Neuronal stem cell (in vitro differentiated cells): ENCODE data around the gene BSND.

Experiments
- DNase-seq: peaks from one replicate; pipeline ENCODE4 v3.0.0-alpha.2; 2013; ENCODE audit warnings: low spot score
- H2AFZ ChIP-seq: one replicate; pipeline ENCODE4 v1.6.1; 2013; ENCODE audit warnings: mild to moderate bottlenecking, low read length, inconsistent platforms
- H2AK5ac ChIP-seq: 2 replicates; pipeline ENCODE4 v1.6.1; 2013; ENCODE audit warnings: low read depth, mild to moderate bottlenecking, inconsistent platforms, low read length, moderate library complexity, mixed read lengths
- H2BK120ac ChIP-seq: 2 replicates; pipeline ENCODE4 v1.6.1; 2013; ENCODE audit warnings: low read depth, mild to moderate bottlenecking, inconsistent platforms, low read length, moderate library complexity, mixed read lengths
- H2BK12ac ChIP-seq: one replicate; pipeline ENCODE4 v1.6.1; 2013; ENCODE audit warnings: low read length, inconsistent platforms
- H2BK15ac ChIP-seq: 2 replicates; pipeline ENCODE4 v1.6.1; 2013; ENCODE audit warnings: mild to moderate bottlenecking, low read length, inconsistent platforms, mixed read lengths
- H2BK5ac ChIP-seq: one replicate; pipeline ENCODE4 v1.6.1; 2013; ENCODE audit warnings: inconsistent platforms, mild to moderate bottlenecking, low read length, moderate library complexity
- H3K14ac ChIP-seq: one replicate; pipeline ENCODE4 v1.6.1; 2013; ENCODE audit warnings: low read length, inconsistent platforms
- H3K18ac ChIP-seq: 2 replicates; pipeline ENCODE4 v1.6.1; 2013; ENCODE audit warnings: low read length, inconsistent platforms
- H3K23ac ChIP-seq: 2 replicates; pipeline ENCODE4 v1.6.1; 2013; ENCODE audit warnings: low read depth, mild to moderate bottlenecking, mixed read lengths, low read length, inconsistent platforms; ENCODE audit not compliant: poor library complexity
- H3K27ac ChIP-seq: replicated peaks from 3 replicates; pipeline ENCODE4 v1.5.1; 2013; ENCODE audit warnings: low read length, inconsistent platforms
- H3K27me3 ChIP-seq, 3 experiments: 2 replicates each; pipeline ENCODE4 v1.6.1; 2013; ENCODE audit warnings: low read length in 3 of 3, mild to moderate bottlenecking in 2 of 3, inconsistent platforms in 1 of 3, low read depth in 1 of 3, mixed read lengths in 1 of 3, moderate library complexity in 1 of 3; ENCODE audit not compliant: control insufficient read depth in 3 of 3, insufficient read depth in 3 of 3
- H3K36me3 ChIP-seq, 2 donors: replicated peaks in 1 of 2; 2 replicates each; pipeline ENCODE4 v1.6.1; 2013; ENCODE audit warnings: low read length in 2 of 2; ENCODE audit not compliant: control insufficient read depth in 2 of 2, insufficient read depth in 2 of 2
- H3K4ac ChIP-seq: 2 replicates; pipeline ENCODE4 v1.6.1; 2013; ENCODE audit warnings: inconsistent platforms, mild to moderate bottlenecking, low read length, moderate library complexity
- H3K4me1 ChIP-seq, 2 donors: 1 replicate in 1 of 2; 2 replicates in 1 of 2; pipeline ENCODE4 v1.6.1; 2013; ENCODE audit warnings: low read length in 2 of 2, low read depth in 1 of 2; ENCODE audit not compliant: control insufficient read depth in 2 of 2, insufficient read depth in 1 of 2
- H3K4me2 ChIP-seq: one replicate; pipeline ENCODE4 v1.6.1; 2013; ENCODE audit warnings: mild to moderate bottlenecking, low read length, inconsistent platforms; ENCODE audit not compliant: insufficient read depth, poor library complexity, severe bottlenecking
- H3K4me3 ChIP-seq, 2 donors: 2 replicates each; pipeline ENCODE4 v1.5.1; 2013; ENCODE audit warnings: low read length in 2 of 2, mild to moderate bottlenecking in 2 of 2, inconsistent platforms in 1 of 2, moderate library complexity in 1 of 2
- H3K79me1 ChIP-seq: one replicate; pipeline ENCODE4 v1.6.1; 2013; ENCODE audit warnings: low read depth, mild to moderate bottlenecking, inconsistent platforms, low read length, moderate library complexity
- H3K9ac ChIP-seq: one replicate; pipeline ENCODE4 v1.6.1; 2013; ENCODE audit warnings: mild to moderate bottlenecking, low read depth, low read length, inconsistent platforms; ENCODE audit not compliant: poor library complexity
- H3K9me3 ChIP-seq, 2 donors: replicated peaks in 1 of 2; 2 replicates each; pipeline versions ENCODE3 to v1.6.1; 2013; ENCODE audit warnings: low read length in 2 of 2, mild to moderate bottlenecking in 2 of 2, inconsistent platforms in 1 of 2, low read depth in 1 of 2, mixed read lengths in 1 of 2, moderate library complexity in 1 of 2; ENCODE audit not compliant: control insufficient read depth in 2 of 2, insufficient read depth in 1 of 2
- H4K8ac ChIP-seq: one replicate; pipeline ENCODE4 v1.6.1; 2013; ENCODE audit warnings: low read depth, mild to moderate bottlenecking, inconsistent platforms, low read length, moderate library complexity
- H4K91ac ChIP-seq: one replicate; pipeline ENCODE4 v1.6.1; 2013; ENCODE audit warnings: low read length, low read depth, mild to moderate bottlenecking, inconsistent platforms; ENCODE audit not compliant: poor library complexity
- WGBS, 2 donors: extraction: QIAGEN DNeasy Blood & Tissue Kit; methylation state at CpG; one replicate each; pipeline ENCODE4 v1.1.7; 2013; ENCODE audit warnings: missing lambda C conversion rate in 2 of 2, mixed read lengths in 1 of 2; ENCODE audit not compliant: insufficient read length in 2 of 2, insufficient replicate concordance in 1 of 2; ENCODE audit errors: extremely low coverage in 2 of 2; 5-methylcytosine and 5-hydroxymethylcytosine counted together

The BSND gene

GRCh38 chr1:55041613-55042012 lies 42.9 kb downstream of the BSND start:
- H3K18ac ChIP-seq, result no peak overlapping the region
- H3K23ac ChIP-seq, result no peak overlapping the region
- no peak overlapping the region for H2AK5ac ChIP-seq
- H2BK5ac ChIP-seq, result no peak overlapping the region
- no peaks in the 10 kb centered on the region for H3K9me3 ChIP-seq
- H3K9ac ChIP-seq, result no peak overlapping the region
- H2BK15ac ChIP-seq, result no peak overlapping the region
- no peak overlapping the region for H4K8ac ChIP-seq
- H2BK120ac ChIP-seq, result no peak overlapping the region
- H2AFZ ChIP-seq, result no peak overlapping the region
- H3K4ac ChIP-seq, result no peak overlapping the region
- no peak overlapping the region for H3K27ac ChIP-seq
- no peaks in the 10 kb centered on the region for H3K79me1 ChIP-seq
- H3K4me1 ChIP-seq, result peaks cover 0 to 13% of the 10 kb centered on the region in 2 donors
- H3K27me3 ChIP-seq, result peaks cover 7 to 79% (median 29%) of the 10 kb centered on the region in 3 experiments
- no peak for DNase-seq
- no peak overlapping the region for H3K4me3 ChIP-seq
- H4K91ac ChIP-seq, result no peak overlapping the region
- WGBS, 2 donors, result no CpG with 5 or more reads among the region's 3 CpGs
- no peak overlapping the region for H2BK12ac ChIP-seq
- peaks cover 0 to 5% of the 10 kb centered on the region in 2 donors for H3K36me3 ChIP-seq
- H3K14ac ChIP-seq, result no peak overlapping the region
- H3K4me2 ChIP-seq, result no peak overlapping the region

GRCh38 chr1:55043011-55043410 lies 44.3 kb downstream of the BSND start:
- H2BK120ac ChIP-seq, result no peak overlapping the region
- H3K27me3 ChIP-seq, result peaks cover 7 to 68% (median 29%) of the 10 kb centered on the region in 3 experiments
- WGBS, 2 donors, result no CpG with 5 or more reads among the region's 2 CpGs
- H3K27ac ChIP-seq, result no peak overlapping the region
- H4K8ac ChIP-seq, result no peak overlapping the region
- H2AK5ac ChIP-seq, result no peak overlapping the region
- no peak overlapping the region for H2AFZ ChIP-seq
- DNase-seq, result no peak
- H3K4me2 ChIP-seq, result no peak overlapping the region
- H3K4ac ChIP-seq, result no peak overlapping the region
- H3K14ac ChIP-seq, result no peak overlapping the region
- H3K4me1 ChIP-seq, result peaks cover 0 to 13% of the 10 kb centered on the region in 2 donors
- no peaks in the 10 kb centered on the region for H3K9me3 ChIP-seq
- no peak overlapping the region for H3K18ac ChIP-seq
- H2BK15ac ChIP-seq, result no peak overlapping the region
- no peak overlapping the region for H2BK12ac ChIP-seq
- no peak overlapping the region for H3K9ac ChIP-seq
- H3K23ac ChIP-seq, result no peak overlapping the region
- H4K91ac ChIP-seq, result no peak overlapping the region
- no peaks in the 10 kb centered on the region for H3K79me1 ChIP-seq
- H3K4me3 ChIP-seq, result no peak overlapping the region
- H2BK5ac ChIP-seq, result no peak overlapping the region
- H3K36me3 ChIP-seq, result peaks cover 0 to 5% of the 10 kb centered on the region in 2 donors

- Histone ChIP-seq H3K36me3 (peaks cover 0 to 5% of the 10 kb centered on the region in 2 donors), H4K91ac (no peak overlapping the region), H3K4me1 (peaks cover 0 to 9% of the 10 kb centered on the region in 2 donors), H2BK12ac (no peak overlapping the region), H3K4me2 (no peak overlapping the region), H3K27ac (no peak overlapping the region), H3K18ac (no peak overlapping the region), H3K79me1 (no peaks in the 10 kb centered on the region), H3K14ac (no peak overlapping the region), H3K4me3 (no peak overlapping the region), H2AK5ac (no peak overlapping the region), H3K23ac (peak overlapping the region; percentile 69), H3K9me3 (no peaks in the 10 kb centered on the region), H2BK5ac (no peak overlapping the region), H3K27me3 (peaks cover 7 to 60% (median 25%) of the 10 kb centered on the region in 3 experiments), H3K4ac (no peak overlapping the region), H4K8ac (peak overlapping the region; percentile 87), H2BK15ac (no peak overlapping the region), H3K9ac (no peak overlapping the region), H2AFZ (no peak overlapping the region), H2BK120ac (no peak overlapping the region)
- no CpG with 5 or more reads among the region's 9 CpGs for WGBS, 2 donors
- DNase-seq, result no peak
Measured at GRCh38 chr1:55043726-55044125, 45.0 kb downstream of the BSND start.

GRCh38 chr1:55044617-55045397 lies 46.1 kb downstream of the BSND start:
- no peak overlapping the region for H3K4ac ChIP-seq
- no peak overlapping the region for H3K27ac ChIP-seq
- no peak overlapping the region for H3K23ac ChIP-seq
- H3K9me3 ChIP-seq, result no peaks in the 10 kb centered on the region
- no CpG with 5 or more reads among the region's 15 CpGs for WGBS, 2 donors
- no peak overlapping the region for H2BK12ac ChIP-seq
- no peak overlapping the region for H4K91ac ChIP-seq
- no peak overlapping the region for H2BK15ac ChIP-seq
- peak overlapping the region; percentile 78 for H3K14ac ChIP-seq
- no peak overlapping the region for H4K8ac ChIP-seq
- DNase-seq, result no peak
- no peak overlapping the region for H2AFZ ChIP-seq
- no peak overlapping the region for H2BK120ac ChIP-seq
- no peak overlapping the region for H2AK5ac ChIP-seq
- no peak overlapping the region for H3K18ac ChIP-seq
- H3K4me2 ChIP-seq, result no peak overlapping the region
- H2BK5ac ChIP-seq, result no peak overlapping the region
- H3K9ac ChIP-seq, result peak overlapping the region; percentile 9
- H3K4me3 ChIP-seq, result no peak overlapping the region
- peaks cover 5 to 50% (median 14%) of the 10 kb centered on the region in 3 experiments for H3K27me3 ChIP-seq
- peaks cover 0 to 5% of the 10 kb centered on the region in 2 donors for H3K36me3 ChIP-seq
- no peaks in the 10 kb centered on the region for H3K79me1 ChIP-seq
- peaks cover 0 to 6% of the 10 kb centered on the region in 2 donors for H3K4me1 ChIP-seq
